Urinary bladder (tissue), 4 donors: ENCODE measurements around the gene DENND6B. TPM values are rescaled to one million over a fixed set of nuclear protein-coding genes. Genes with fewer than 3 reads are reported as not detected.
"Not testable (repeated sequence)": the region's sequence is repeated elsewhere in the genome, so short reads cannot be mapped to it uniquely, and the experiment has no call there.

Source experiments
- DNase-seq: peaks from one replicate; pipeline ENCODE4 v3.0.0-alpha.2; 2015; ENCODE audit errors: extremely low spot score
- H3K27ac ChIP-seq: one replicate; pipeline ENCODE4 v1.5.1; 2013; ENCODE audit warnings: low read depth, mild to moderate bottlenecking, moderate library complexity
- H3K36me3 ChIP-seq: one replicate; pipeline ENCODE4 v1.6.1; 2013; ENCODE audit warnings: mild to moderate bottlenecking, moderate library complexity; ENCODE audit not compliant: insufficient read depth
- H3K4me1 ChIP-seq: one replicate; pipeline ENCODE4 v1.6.1; 2013; ENCODE audit warnings: mild to moderate bottlenecking, moderate library complexity; ENCODE audit not compliant: insufficient read depth
- H3K4me3 ChIP-seq: one replicate; pipeline ENCODE4 v1.5.1; 2013; ENCODE audit warnings: low read depth, low read length
- WGBS: extraction: QIAGEN DNeasy Blood & Tissue Kit; methylation state at CpG from one replicate; pipeline ENCODE4 v1.1.7; 2013; 5-methylcytosine and 5-hydroxymethylcytosine counted together
- polyA plus RNA-seq: library from polyadenylated mRNA; stranded (reverse); fragments of 200-250 nt; gene quantifications from one replicate; pipeline ENCODE4 v1.2.3, GENCODE V29; 2013
- total RNA-seq: library from RNA; depleted of rRNA; stranded (reverse); fragments of >200 nt; gene quantifications from one replicate; pipeline ENCODE4 v1.2.3, GENCODE V29; 2014
- donor health status: healthy with polysubstance abuse.
- donor health status: healthy.

Gene DENND6B
- total and polyA plus RNA-seq, 2 donors: 4.1 to 4.6 TPM

- DNase-seq: no peak
- H3K27ac ChIP-seq: no peak overlapping the region
- H3K4me1 ChIP-seq: no peaks in the 10 kb centered on the region
- 10% methylated on average over 56 of the region's 56 CpGs for WGBS
- H3K36me3 ChIP-seq: no peaks in the 10 kb centered on the region
- peak overlapping the region; percentile 82 for H3K4me3 ChIP-seq
These were observed 422 bp downstream of the DENND6B start for GRCh38 chr22:50326225-50326955.

- no peak overlapping the region for H3K27ac ChIP-seq
- WGBS: 85% methylated on average over 19 of the region's 19 CpGs
- DNase-seq: no peak
- no peak overlapping the region for H3K4me3 ChIP-seq
- H3K36me3 ChIP-seq: no peaks in the 10 kb centered on the region
- no peaks in the 10 kb centered on the region for H3K4me1 ChIP-seq
These were observed 1.2 kb downstream of the DENND6B start for GRCh38 chr22:50325444-50326224.

GRCh38 chr22:50323900-50324299, 2.9 kb downstream of the DENND6B start:
- no peak for DNase-seq
- WGBS: 98% methylated on average over 5 of the region's 5 CpGs
- Histone ChIP-seq H3K4me3 (no peak overlapping the region), H3K4me1 (no peaks in the 10 kb centered on the region), H3K36me3 (no peaks in the 10 kb centered on the region), H3K27ac (no peak overlapping the region)

GRCh38 chr22:50322382-50323104, 4.3 kb downstream of the DENND6B start:
- not testable (repeated sequence) for H3K27ac ChIP-seq, H3K4me3 ChIP-seq, DNase-seq, H3K36me3 ChIP-seq, H3K4me1 ChIP-seq
- WGBS: 86% methylated on average over 10 of the region's 10 CpGs

GRCh38 chr22:50320671-50321325, 6.0 kb downstream of the DENND6B start:
- no peaks in the 10 kb centered on the region for H3K4me1 ChIP-seq
- H3K27ac ChIP-seq: no peak overlapping the region
- H3K4me3 ChIP-seq: no peak overlapping the region
- no peak for DNase-seq
- WGBS: 91% methylated on average over 10 of the region's 10 CpGs
- no peaks in the 10 kb centered on the region for H3K36me3 ChIP-seq

GRCh38 chr22:50320116-50320515, 6.7 kb downstream of the DENND6B start:
- H3K27ac ChIP-seq: no peak overlapping the region
- H3K4me3 ChIP-seq: no peak overlapping the region
- H3K4me1 ChIP-seq: no peaks in the 10 kb centered on the region
- H3K36me3 ChIP-seq: no peaks in the 10 kb centered on the region
- DNase-seq: no peak
- WGBS: 87% methylated on average over 8 of the region's 8 CpGs

GRCh38 chr22:50319503-50319951, 7.3 kb downstream of the DENND6B start:
- WGBS: 93% methylated on average over 15 of the region's 15 CpGs
- Histone ChIP-seq H3K36me3 (no peaks in the 10 kb centered on the region), H3K4me1 (no peaks in the 10 kb centered on the region), H3K27ac (no peak overlapping the region), H3K4me3 (no peak overlapping the region)
- no peak for DNase-seq

- 83% methylated on average over 21 of the region's 21 CpGs for WGBS
These were observed 8.0 kb downstream of the DENND6B start for GRCh38 chr22:50318698-50319411.

GRCh38 chr22:50318356-50318697, 8.5 kb downstream of the DENND6B start:
- Histone ChIP-seq H3K4me1 (no peaks in the 10 kb centered on the region), H3K27ac (no peak overlapping the region), H3K36me3 (no peaks in the 10 kb centered on the region), H3K4me3 (no peak overlapping the region)
- 86% methylated on average over 7 of the region's 7 CpGs for WGBS
- DNase-seq: no peak

More at GRCh38 chr22:50318698-50319411, 8.0 kb downstream of the DENND6B start:
- Histone ChIP-seq H3K36me3 (no peaks in the 10 kb centered on the region), H3K4me1 (no peaks in the 10 kb centered on the region), H3K27ac (no peak overlapping the region), H3K4me3 (no peak overlapping the region)
- DNase-seq: no peak

- no peaks in the 10 kb centered on the region for H3K36me3 ChIP-seq
- no peak for DNase-seq
- H3K4me1 ChIP-seq: no peaks in the 10 kb centered on the region
- no peak overlapping the region for H3K4me3 ChIP-seq
- WGBS: 92% methylated on average over 7 of the region's 7 CpGs
- H3K27ac ChIP-seq: no peak overlapping the region
These were observed 9.1 kb downstream of the DENND6B start for GRCh38 chr22:50317674-50318073.

GRCh38 chr22:50317178-50317577, 9.6 kb downstream of the DENND6B start:
- DNase-seq: no peak
- H3K4me3 ChIP-seq: no peak overlapping the region
- 92% methylated on average over 9 of the region's 9 CpGs for WGBS
- no peaks in the 10 kb centered on the region for H3K4me1 ChIP-seq
- H3K27ac ChIP-seq: no peak overlapping the region
- no peaks in the 10 kb centered on the region for H3K36me3 ChIP-seq

GRCh38 chr22:50316114-50317065, 10.4 kb downstream of the DENND6B start:
- Histone ChIP-seq H3K4me1 (no peaks in the 10 kb centered on the region), H3K4me3 (no peak overlapping the region), H3K27ac (no peak overlapping the region), H3K36me3 (no peaks in the 10 kb centered on the region)
- DNase-seq: no peak
- 85% methylated on average over 32 of the region's 45 CpGs for WGBS
